HepG2 (cell line): ENCODE data around the gene CNNM2. TPM values are rescaled to one million over a fixed set of nuclear protein-coding genes. Genes with fewer than 3 reads are reported as not detected.

Source experiments
- ATAC-seq: fragments of 200-7000 bp; cut with Tn5 transposase; 3 replicates; pipeline ENCODE4 v1.9.1; 2020; ENCODE audit warnings: mild to moderate bottlenecking, moderate library complexity
- BruUV-seq: library from RNA; stranded (reverse); fragments of 400-500 nt; replicated peaks from 2 replicates; lab custom pipeline; 2021; lab: Mats Ljungman, UMichigan
- CTCF ChIA-PET: fragments of 300-600 bp; formaldehyde crosslinking; extraction: SDS; loops from one replicate; lab custom pipeline; 2021; ENCODE audit warnings: low total read pairs, inconsistent platforms, low intra/inter-chr PET ratio; lab: Yijun Ruan, JAX
- POLR2A ChIA-PET: fragments of 350-600 bp; sonication (Branson Sonifier 250); formaldehyde crosslinking; loops from one replicate; lab custom pipeline; 2020; ENCODE audit warnings: antibody characterized with exemption, inconsistent platforms; lab: Yijun Ruan, JAX
- DNase-seq: peaks from one replicate; pipeline ENCODE4 v3.0.0-alpha.2; 2015; ENCODE audit warnings: low spot score
- FAIRE-seq: peaks from 3 replicates; lab custom pipeline; 2011; peaks lifted over from hg19 to GRCh38; lab: Jason Lieb, UNC
- H2AFZ ChIP-seq: one replicate; pipeline ENCODE4 v1.6.1; 2011; ENCODE audit warnings: low read length, inconsistent platforms
- H3K27ac ChIP-seq: fragments of 300-600 bp; 3 replicates; pipeline ENCODE4 v1.8.0; 2011; ENCODE audit warnings: mixed run types, mild to moderate bottlenecking, mixed read lengths, low read length, inconsistent platforms; ENCODE audit not compliant: insufficient read depth; ENCODE audit errors: extremely low read length
- H3K27me3 ChIP-seq, 2 experiments: fragments of 200-600 bp in 1 of 2; 2 replicates in 1 of 2; 3 replicates in 1 of 2; pipeline versions ENCODE4 v1.6.0 to v1.8.0; 2011; ENCODE audit warnings: low read length in 2 of 2, mild to moderate bottlenecking in 2 of 2, moderate library complexity in 2 of 2, inconsistent platforms in 1 of 2; ENCODE audit not compliant: insufficient read depth in 2 of 2, control insufficient read depth in 1 of 2
- H3K36me3 ChIP-seq, 2 experiments: fragments of 200-600 bp in 1 of 2; replicated peaks in 1 of 2; 2 replicates in 1 of 2; 3 replicates in 1 of 2; pipeline versions ENCODE4 v1.5.1 to v1.8.0; 2011; ENCODE audit warnings: low read length in 2 of 2, inconsistent platforms in 1 of 2; ENCODE audit not compliant: insufficient read depth in 2 of 2, control insufficient read depth in 1 of 2
- H3K4me1 ChIP-seq: 2 replicates; pipeline ENCODE4 v1.5.1; 2012; ENCODE audit warnings: low read length, inconsistent platforms; ENCODE audit not compliant: insufficient read depth
- H3K4me2 ChIP-seq: 2 replicates; pipeline ENCODE4 v1.6.0; 2011; ENCODE audit warnings: low read depth, low read length, inconsistent platforms
- H3K4me3 ChIP-seq, 3 experiments: fragments of 200-600 bp in 1 of 3; sonication (generic), shearing (Covaris generic) in 1 of 3; replicated peaks in 1 of 3; 2 replicates each; pipeline ENCODE4 v1.5.1; 2011 to 2016; ENCODE audit warnings: low read length in 3 of 3, inconsistent platforms in 2 of 3, low read depth in 2 of 3, mild to moderate bottlenecking in 2 of 3, control low read depth in 1 of 3, mixed read lengths in 1 of 3; ENCODE audit not compliant: insufficient read depth in 1 of 3
- H3K79me2 ChIP-seq: one replicate; pipeline ENCODE4 v1.6.1; 2011; ENCODE audit warnings: low read length, inconsistent platforms; ENCODE audit not compliant: insufficient read depth
- H3K9ac ChIP-seq: 2 replicates; pipeline ENCODE4 v1.6.0; 2011; ENCODE audit warnings: mild to moderate bottlenecking, low read depth, low read length, inconsistent platforms; ENCODE audit not compliant: insufficient read depth
- H3K9me3 ChIP-seq: 2 replicates; pipeline ENCODE4 v1.5.1; 2012; ENCODE audit warnings: mild to moderate bottlenecking, low read length
- H4K20me1 ChIP-seq: 2 replicates; pipeline ENCODE4 v1.6.0; 2011; ENCODE audit warnings: inconsistent platforms, mild to moderate bottlenecking, low read length, moderate library complexity; ENCODE audit not compliant: insufficient read depth
- CTCF ChIP-seq: sonication (generic); formaldehyde crosslinking; IDR thresholded peaks from 2 replicates; pipeline ENCODE4 v1.5.0; 2020; ENCODE audit warnings: mild to moderate bottlenecking, missing genetic modification reagents, moderate library complexity
- KDM3A ChIP-seq: IDR thresholded peaks from 2 replicates; pipeline ENCODE4 v1.6.1; 2018; ENCODE audit warnings: low read depth, missing compliant biosample characterization
- STAG1 ChIP-seq: sonication (generic); formaldehyde crosslinking; IDR thresholded peaks from 2 replicates; pipeline ENCODE4 v1.4.0; 2020; ENCODE audit warnings: missing genetic modification reagents
- TCF12 ChIP-seq, 2 experiments: fragments of 450-650 bp in 1 of 2; sonication (generic) in 1 of 2; formaldehyde crosslinking in 1 of 2; IDR thresholded peaks; 2 replicates each; pipeline versions ENCODE4 v1.6.1 to v1.8.0; 2017 to 2022; ENCODE audit warnings: antibody characterized with exemption in 1 of 2, mild to moderate bottlenecking in 1 of 2, missing genetic modification reagents in 1 of 2, moderate library complexity in 1 of 2
- ZNF225 ChIP-seq: sonication (generic); formaldehyde crosslinking; IDR thresholded peaks from 2 replicates; pipeline ENCODE4 v1.4.0; 2020; ENCODE audit warnings: mild to moderate bottlenecking, missing genetic modification reagents
- ZNF263 ChIP-seq: sonication (generic); formaldehyde crosslinking; IDR thresholded peaks from 2 replicates; pipeline ENCODE4 v1.4.0; 2020; ENCODE audit warnings: missing genetic modification reagents
- ZNF772 ChIP-seq: sonication (generic); formaldehyde crosslinking; IDR thresholded peaks from 2 replicates; pipeline ENCODE4 v1.5.0; 2020; ENCODE audit warnings: mild to moderate bottlenecking, missing genetic modification reagents
- ZNF839 ChIP-seq: sonication (generic); formaldehyde crosslinking; IDR thresholded peaks from 2 replicates; pipeline ENCODE4 v1.4.0; 2020; ENCODE audit warnings: missing genetic modification reagents, mild to moderate bottlenecking, borderline replicate concordance
- WGBS: methylation state at CpG from one replicate; pipeline ENCODE4 v1.1.6; 2017; ENCODE audit warnings: low lambda C conversion rate; 5-methylcytosine and 5-hydroxymethylcytosine counted together
- in situ Hi-C: cut with HindIII; loops from 2 replicates; pipeline ENCODE4 v1.10.0; 2017; ENCODE audit warnings: low pct_unique_long_range_greater_than_20kb; ENCODE audit not compliant: extremely low pct_ligation_motif_present
- intact Hi-C: fragments of 100-400 bp; cut with micrococcal nuclease; formaldehyde crosslinking; loops from one replicate; pipeline ENCODE4 v1.10.0; 2022; ENCODE audit not compliant: unreplicated experiment
- polyA plus RNA-seq, 8 experiments: library from polyadenylated mRNA; depleted of rRNA in 3 of 8; stranded (reverse) in 7 of 8; unstranded in 1 of 8; fragments of >200 nt; fragmentation: Illumina TruSeq in 4 of 8; extraction: Trizol in 4 of 8; gene quantifications; 2 replicates each; pipeline versions ENCODE4 v1.2.1 to v1.2.3, GENCODE V29; 2011 to 2016; ENCODE audit warnings: low read depth in 4 of 8, missing spikeins in 1 of 8, mixed read lengths in 1 of 8; ENCODE audit not compliant: insufficient read depth in 1 of 8
- total RNA-seq, 5 experiments: library from RNA; depleted of rRNA; stranded (reverse); fragments of >200 nt; fragmentation: Illumina TruSeq; extraction: Trizol; gene quantifications; 2 replicates each; pipeline ENCODE4 v1.2.3, GENCODE V29; 2016; ENCODE audit warnings: low read depth in 1 of 5
- TF ChIP-seq, protein P1 (sequence below): sonication (generic); formaldehyde crosslinking; IDR thresholded peaks from 2 replicates; pipeline ENCODE4 v1.5.0; 2020; ENCODE audit warnings: missing genetic modification reagents
- TF ChIP-seq, protein P2 (sequence below): sonication (generic); formaldehyde crosslinking; IDR thresholded peaks from 2 replicates; pipeline ENCODE4 v1.5.1; 2020; ENCODE audit warnings: missing genetic modification reagents, mild to moderate bottlenecking, borderline replicate concordance

CNNM2 gene
- total and polyA plus RNA-seq, 2 of the 13 experiments (the other 11 are each of a cell fraction or from before 2014, with no cell fraction given): 7.1 to 9.0 TPM

DNA sequence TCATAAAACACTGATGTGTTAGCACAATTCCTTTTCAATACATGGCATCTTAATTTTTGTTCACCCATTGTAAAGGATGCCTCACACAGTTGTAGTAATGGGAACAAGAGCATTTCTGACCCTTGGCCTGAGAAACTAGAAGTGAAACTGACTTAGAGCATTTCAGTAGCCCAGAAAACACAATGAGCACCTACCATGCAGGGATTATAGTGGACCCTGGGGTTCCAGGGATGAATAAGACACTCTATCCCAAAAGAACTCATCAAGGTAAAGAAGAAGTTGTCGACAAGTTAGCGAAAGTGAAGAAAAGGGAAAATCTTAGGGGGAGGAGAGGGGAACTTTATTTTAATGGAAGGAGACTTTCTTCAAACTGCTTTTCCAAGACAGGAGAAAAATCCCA, 149.4 kb downstream of the CNNM2 start (continued):
- no peak for TF ChIP-seq TCF12 (IDR thresholded peaks at IDR 0.05)
- no peak for TF ChIP-seq TCF12 (CRISPR knock-in tag; IDR thresholded peaks at IDR 0.05)
- TF ChIP-seq, protein P1, sequence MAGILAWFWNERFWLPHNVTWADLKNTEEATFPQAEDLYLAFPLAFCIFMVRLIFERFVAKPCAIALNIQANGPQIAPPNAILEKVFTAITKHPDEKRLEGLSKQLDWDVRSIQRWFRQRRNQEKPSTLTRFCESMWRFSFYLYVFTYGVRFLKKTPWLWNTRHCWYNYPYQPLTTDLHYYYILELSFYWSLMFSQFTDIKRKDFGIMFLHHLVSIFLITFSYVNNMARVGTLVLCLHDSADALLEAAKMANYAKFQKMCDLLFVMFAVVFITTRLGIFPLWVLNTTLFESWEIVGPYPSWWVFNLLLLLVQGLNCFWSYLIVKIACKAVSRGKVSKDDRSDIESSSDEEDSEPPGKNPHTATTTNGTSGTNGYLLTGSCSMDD (CRISPR knock-in tag): no peak
- TF ChIP-seq ZNF839 (CRISPR knock-in tag): no peak

DNA sequence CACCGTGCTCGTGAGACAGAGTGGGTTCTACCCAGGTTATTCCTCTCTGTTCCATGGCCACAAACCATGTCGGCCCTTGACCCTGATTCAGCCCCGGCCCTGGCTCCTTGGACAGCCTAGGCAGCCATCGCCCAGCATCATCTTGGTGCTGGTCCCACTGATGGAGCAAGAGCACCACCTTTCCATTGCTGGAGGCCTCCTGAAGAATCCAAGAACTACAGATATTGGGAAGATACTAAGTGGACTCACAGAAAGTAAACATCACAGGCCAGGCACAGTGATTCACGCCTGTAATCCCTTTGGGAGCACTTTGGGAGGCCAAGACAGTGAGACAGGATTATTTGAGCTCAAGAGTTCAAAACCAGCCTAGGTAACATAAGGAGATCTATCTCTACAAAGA, 149.9 kb downstream of the CNNM2 start:
- ChIA-PET CTCF (interaction anchor here (4.1 kb wide), 1 partner anchor 151 kb away, joined by 63 read pairs; the partner anchor contains the start of gene CNNM2), POLR2A (no interaction called here)
- in situ Hi-C loops (loop anchor here (5.0 to 25.0 kb wide), 3 partner anchors 151 to 331 kb away; partner anchors contain the start of genes CNNM2 and WBP1L), intact Hi-C loops (no loop called here)
- Histone ChIP-seq H2AFZ (no peak overlapping the region), H3K9ac (no peak overlapping the region), H3K27me3 (no peaks in the 10 kb centered on the region), H3K79me2 (no peaks in the 10 kb centered on the region), H3K4me2 (no peak overlapping the region), H3K4me3 (no peak overlapping the region), H3K36me3 (peaks cover 6 to 23% of the 10 kb centered on the region in 2 experiments), H4K20me1 (no peaks in the 10 kb centered on the region), H3K27ac (no peak overlapping the region), H3K4me1 (no peaks in the 10 kb centered on the region), H3K9me3 (no peaks in the 10 kb centered on the region)
- no TSS peak for BruUV-seq
- FAIRE-seq: no peak
- ATAC-seq: no peak
- TF ChIP-seq ZNF263: peak; percentile 61
- no peak for TF ChIP-seq ZNF772 (CRISPR knock-in tag)
- peak; percentile 48 for TF ChIP-seq STAG1 (CRISPR knock-in tag)
- TF ChIP-seq KDM3A: no peak
- TF ChIP-seq, protein P2, sequence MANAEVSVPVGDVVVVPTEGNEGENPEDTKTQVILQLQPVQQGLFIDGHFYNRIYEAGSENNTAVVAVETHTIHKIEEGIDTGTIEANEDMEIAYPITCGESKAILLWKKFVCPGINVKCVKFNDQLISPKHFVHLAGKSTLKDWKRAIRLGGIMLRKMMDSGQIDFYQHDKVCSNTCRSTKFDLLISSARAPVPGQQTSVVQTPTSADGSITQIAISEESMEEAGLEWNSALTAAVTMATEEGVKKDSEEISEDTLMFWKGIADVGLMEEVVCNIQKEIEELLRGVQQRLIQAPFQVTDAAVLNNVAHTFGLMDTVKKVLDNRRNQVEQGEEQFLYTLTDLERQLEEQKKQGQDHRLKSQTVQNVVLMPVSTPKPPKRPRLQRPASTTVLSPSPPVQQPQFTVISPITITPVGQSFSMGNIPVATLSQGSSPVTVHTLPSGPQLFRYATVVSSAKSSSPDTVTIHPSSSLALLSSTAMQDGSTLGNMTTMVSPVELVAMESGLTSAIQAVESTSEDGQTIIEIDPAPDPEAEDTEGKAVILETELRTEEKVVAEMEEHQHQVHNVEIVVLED (CRISPR knock-in tag): no peak
- TF ChIP-seq CTCF (CRISPR knock-in tag): peak; percentile 40
- TF ChIP-seq ZNF225: no peak
- DNase-seq: no peak
- 95% methylated on average over 4 of the region's 6 CpGs for WGBS
